T-helper 1 cell treated with Interleukin-12 subunit alpha and Interleukin-12 subunit beta and Interleukin-4 antibody, amounts not matched to agents 30 μg/mL and 1 μg/mL, for 36 hours (primary cell): ENCODE data around the gene GARNL3.

Source experiments
- H3K27ac Mint-ChIP-seq: one replicate; pipeline ENCODE4 v1.8.0; 2021; ENCODE audit warnings: mild to moderate bottlenecking, mixed read lengths
- H3K27me3 Mint-ChIP-seq: one replicate; pipeline ENCODE4 v1.8.0; 2021; ENCODE audit warnings: low read depth, mixed read lengths
- H3K36me3 Mint-ChIP-seq: one replicate; pipeline ENCODE4 v1.8.0; 2021; ENCODE audit warnings: low read depth, mixed read lengths
- H3K4me1 Mint-ChIP-seq: one replicate; pipeline ENCODE4 v1.8.0; 2021; ENCODE audit warnings: low read depth, mixed read lengths
- H3K4me3 Mint-ChIP-seq: one replicate; pipeline ENCODE4 v1.8.0; 2021; ENCODE audit warnings: mild to moderate bottlenecking, moderate library complexity, mixed read lengths
- H3K9me3 Mint-ChIP-seq: one replicate; pipeline ENCODE4 v1.8.0; 2021; ENCODE audit warnings: mixed read lengths

The GARNL3 gene

GRCh38 chr9:127351182-127352166, 86.9 kb downstream of the GARNL3 start:
- Mint-ChIP-seq H3K36me3 (no peaks in the 10 kb centered on the region), H3K4me1 (no peaks in the 10 kb centered on the region), H3K27me3 (peaks cover 54% of the 10 kb centered on the region), H3K4me3 (no peak overlapping the region), H3K9me3 (no peaks in the 10 kb centered on the region), H3K27ac (no peak overlapping the region)

DNA sequence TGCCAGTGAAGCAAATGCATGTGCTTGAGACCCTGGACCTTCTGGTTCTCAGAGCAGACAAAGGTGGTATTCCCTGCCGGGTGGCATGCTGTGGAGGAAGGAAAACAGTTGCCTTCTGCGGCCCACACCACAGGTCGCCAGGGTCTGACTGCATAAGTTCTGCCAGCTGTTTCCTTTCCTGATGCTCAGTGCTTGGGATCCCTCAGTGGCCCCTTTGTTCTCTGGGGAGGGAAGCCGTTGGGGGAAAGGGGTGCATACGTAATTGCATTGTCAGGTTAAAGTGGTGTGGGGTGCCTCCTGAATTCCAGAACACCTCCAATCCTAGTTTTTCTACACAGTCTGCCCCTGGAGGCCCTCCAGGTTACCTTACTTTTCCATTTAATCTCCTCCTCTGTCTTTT, 89.3 kb downstream of the GARNL3 start:
- Mint-ChIP-seq H3K36me3 (no peaks in the 10 kb centered on the region), H3K4me3 (no peak overlapping the region), H3K9me3 (no peaks in the 10 kb centered on the region), H3K27me3 (peaks cover 51% of the 10 kb centered on the region), H3K4me1 (no peaks in the 10 kb centered on the region), H3K27ac (no peak overlapping the region)

DNA sequence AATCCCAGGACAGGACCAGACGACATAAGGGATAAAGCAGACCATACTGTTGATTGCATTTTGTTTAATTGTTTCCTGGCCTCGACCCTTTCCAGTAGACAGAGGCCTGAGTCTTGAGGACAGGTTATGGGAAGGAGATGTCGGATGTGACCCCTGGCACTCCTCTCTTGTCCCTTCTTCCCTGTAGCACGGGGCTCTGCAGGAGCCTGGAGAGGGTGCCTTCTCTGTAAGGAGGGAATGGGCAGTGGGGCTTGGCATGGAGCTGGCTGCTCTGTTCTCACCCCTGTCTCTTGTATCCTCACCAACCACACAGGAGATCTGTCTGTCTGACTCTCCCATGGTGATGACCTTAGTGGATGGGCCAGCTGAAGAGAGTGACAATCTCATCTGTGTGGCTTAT, 92.3 kb downstream of the GARNL3 start:
- peaks cover 46% of the 10 kb centered on the region for H3K27me3 Mint-ChIP-seq
- no peak overlapping the region for H3K4me3 Mint-ChIP-seq
- no peaks in the 10 kb centered on the region for H3K36me3 Mint-ChIP-seq

DNA sequence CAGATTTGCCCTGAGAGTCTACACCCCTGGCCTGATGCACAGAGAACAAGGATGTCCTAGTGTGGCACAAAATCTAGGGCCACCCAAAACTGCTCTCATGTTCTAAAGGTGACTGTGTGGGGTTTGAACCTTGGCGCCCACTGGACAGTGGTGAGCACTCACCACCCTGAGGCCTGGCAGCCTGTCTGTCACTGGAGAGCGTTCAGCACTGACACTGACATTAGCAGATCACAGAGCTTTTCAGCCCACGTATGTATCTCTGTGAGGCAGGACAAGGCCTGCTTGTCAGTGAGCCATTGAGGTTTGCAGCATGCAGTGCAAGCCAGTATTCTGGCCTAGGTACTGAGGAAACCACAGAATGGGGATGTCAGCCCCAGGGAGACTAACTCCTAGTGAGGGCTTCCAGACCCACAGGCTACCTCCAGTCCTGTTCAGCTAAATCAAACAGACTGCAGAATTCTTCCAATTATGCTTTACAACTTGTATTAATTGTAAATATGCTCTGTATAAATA, 93.5 kb downstream of the GARNL3 start:
- Mint-ChIP-seq H3K9me3 (no peaks in the 10 kb centered on the region), H3K27ac (no peak overlapping the region), H3K4me3 (no peak overlapping the region), H3K27me3 (peaks cover 34% of the 10 kb centered on the region), H3K36me3 (no peaks in the 10 kb centered on the region), H3K4me1 (peaks cover 7% of the 10 kb centered on the region)

More for the DNA sequence above, 92.3 kb downstream of the GARNL3 start:
- Mint-ChIP-seq H3K27ac (no peak overlapping the region), H3K9me3 (no peaks in the 10 kb centered on the region), H3K4me1 (peaks cover 7% of the 10 kb centered on the region)

DNA sequence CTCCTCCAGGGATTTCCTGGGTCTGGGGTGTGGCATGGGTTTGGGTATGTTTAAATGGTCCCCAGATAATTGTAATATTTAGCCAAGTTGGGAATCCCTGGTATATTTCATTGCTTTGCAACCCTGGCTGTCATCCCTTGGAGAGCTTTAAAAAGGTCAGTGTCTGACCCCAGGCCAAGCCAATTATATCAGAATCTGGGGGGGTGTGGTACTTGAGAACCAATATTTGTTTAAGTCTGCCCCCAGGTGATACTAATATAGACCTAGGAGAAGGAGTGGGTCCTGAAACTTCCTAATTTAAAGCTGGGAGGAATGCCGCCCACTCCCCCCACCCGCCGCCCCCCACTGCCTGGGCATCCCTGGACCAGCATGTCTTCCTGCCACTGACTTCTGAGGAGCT, 94.2 kb downstream of the GARNL3 start:
- H3K36me3 Mint-ChIP-seq, result no peaks in the 10 kb centered on the region
- peaks cover 29% of the 10 kb centered on the region for H3K27me3 Mint-ChIP-seq
- peaks cover 7% of the 10 kb centered on the region for H3K4me1 Mint-ChIP-seq
- H3K4me3 Mint-ChIP-seq, result no peak overlapping the region
- H3K9me3 Mint-ChIP-seq, result no peaks in the 10 kb centered on the region
- H3K27ac Mint-ChIP-seq, result no peak overlapping the region

DNA sequence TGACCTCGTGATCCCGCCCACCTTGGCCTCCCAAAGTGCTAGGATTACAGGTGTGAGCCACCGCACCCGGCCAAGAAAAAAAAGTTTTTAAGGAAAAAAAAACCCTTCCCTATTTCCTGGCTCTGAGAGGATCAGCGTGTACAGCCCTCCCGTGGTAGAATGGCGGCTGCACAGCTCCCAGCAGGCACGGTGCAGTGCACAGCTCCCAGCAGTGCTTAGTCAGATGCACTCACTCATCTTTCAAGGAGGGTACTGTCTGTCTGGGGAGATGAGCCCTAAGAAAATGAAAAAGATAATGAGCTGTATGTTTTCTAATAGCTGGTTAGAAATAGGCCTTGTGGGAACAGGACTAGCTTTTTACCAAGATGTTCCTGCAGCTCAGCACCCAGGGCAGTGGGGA, 95.7 kb downstream of the GARNL3 start:
- Mint-ChIP-seq H3K9me3 (no peaks in the 10 kb centered on the region), H3K27me3 (peaks cover 27% of the 10 kb centered on the region), H3K4me3 (no peak overlapping the region), H3K36me3 (no peaks in the 10 kb centered on the region), H3K27ac (no peak overlapping the region), H3K4me1 (peaks cover 7% of the 10 kb centered on the region)

DNA sequence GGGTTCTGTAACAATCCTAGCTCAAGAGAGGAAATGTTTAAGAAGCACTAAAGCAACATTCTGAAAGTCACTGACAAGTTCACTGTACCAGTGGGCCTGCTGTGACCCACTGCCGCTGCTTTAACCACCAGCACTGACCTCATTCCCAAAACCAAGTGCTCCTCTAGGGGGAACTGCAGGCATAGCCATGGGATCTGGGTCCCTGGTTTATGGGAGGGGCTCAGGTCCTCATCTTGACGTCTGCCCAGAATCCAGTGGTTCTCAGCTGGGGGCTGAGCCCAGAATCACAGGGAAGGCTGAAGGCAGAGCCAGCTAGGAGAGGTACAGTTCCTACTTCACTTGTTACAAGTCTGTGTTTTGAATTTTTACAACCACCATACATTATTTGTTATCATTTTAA, 96.3 kb downstream of the GARNL3 start:
- no peaks in the 10 kb centered on the region for H3K36me3 Mint-ChIP-seq
- H3K4me3 Mint-ChIP-seq, result no peak overlapping the region
- H3K9me3 Mint-ChIP-seq, result no peaks in the 10 kb centered on the region
- peaks cover 7% of the 10 kb centered on the region for H3K4me1 Mint-ChIP-seq
- H3K27me3 Mint-ChIP-seq, result peaks cover 22% of the 10 kb centered on the region
- no peak overlapping the region for H3K27ac Mint-ChIP-seq

GRCh38 chr9:127361561-127361960, 97.0 kb downstream of the GARNL3 start:
- Mint-ChIP-seq H3K36me3 (no peaks in the 10 kb centered on the region), H3K4me3 (no peak overlapping the region), H3K27me3 (peaks cover 18% of the 10 kb centered on the region), H3K27ac (no peak overlapping the region), H3K9me3 (no peaks in the 10 kb centered on the region), H3K4me1 (peaks cover 7% of the 10 kb centered on the region)

GRCh38 chr9:127362829-127363228, 98.3 kb downstream of the GARNL3 start:
- Mint-ChIP-seq H3K36me3 (no peaks in the 10 kb centered on the region), H3K4me3 (no peak overlapping the region), H3K27ac (no peak overlapping the region), H3K9me3 (no peaks in the 10 kb centered on the region), H3K4me1 (peaks cover 7% of the 10 kb centered on the region), H3K27me3 (peaks cover 22% of the 10 kb centered on the region)

- Mint-ChIP-seq H3K4me1 (peaks cover 7% of the 10 kb centered on the region), H3K27ac (no peak overlapping the region), H3K4me3 (no peak overlapping the region), H3K36me3 (no peaks in the 10 kb centered on the region), H3K27me3 (peaks cover 38% of the 10 kb centered on the region), H3K9me3 (no peaks in the 10 kb centered on the region)
Observed at GRCh38 chr9:127365461-127365860, 100.9 kb downstream of the GARNL3 start.

- Mint-ChIP-seq H3K9me3 (no peaks in the 10 kb centered on the region), H3K27me3 (peaks cover 49% of the 10 kb centered on the region), H3K36me3 (no peaks in the 10 kb centered on the region), H3K4me1 (peaks cover 3% of the 10 kb centered on the region), H3K4me3 (no peak overlapping the region), H3K27ac (no peak overlapping the region)
Observed at GRCh38 chr9:127366594-127366993, 102.0 kb downstream of the GARNL3 start.

GRCh38 chr9:127368852-127369402, 104.4 kb downstream of the GARNL3 start:
- no peaks in the 10 kb centered on the region for H3K4me1 Mint-ChIP-seq
- H3K9me3 Mint-ChIP-seq, result no peaks in the 10 kb centered on the region
- H3K4me3 Mint-ChIP-seq, result no peak overlapping the region
- no peak overlapping the region for H3K27ac Mint-ChIP-seq
- H3K36me3 Mint-ChIP-seq, result no peaks in the 10 kb centered on the region
- peaks cover 66% of the 10 kb centered on the region for H3K27me3 Mint-ChIP-seq

- Mint-ChIP-seq H3K27ac (no peak overlapping the region), H3K9me3 (no peaks in the 10 kb centered on the region), H3K4me1 (no peaks in the 10 kb centered on the region), H3K36me3 (no peaks in the 10 kb centered on the region), H3K4me3 (no peak overlapping the region), H3K27me3 (peaks cover 64% of the 10 kb centered on the region)
Observed at GRCh38 chr9:127369428-127369827, 104.9 kb downstream of the GARNL3 start.

GRCh38 chr9:127370147-127370579, 105.6 kb downstream of the GARNL3 start:
- Mint-ChIP-seq H3K27ac (no peak overlapping the region), H3K36me3 (no peaks in the 10 kb centered on the region), H3K4me3 (no peak overlapping the region), H3K27me3 (peaks cover 64% of the 10 kb centered on the region), H3K4me1 (no peaks in the 10 kb centered on the region), H3K9me3 (no peaks in the 10 kb centered on the region)
